GM12891 (cell line): ENCODE data around the gene CDKL2.

ENCODE experiments used
- POLR2AphosphoS5 ChIP-seq: IDR thresholded peaks from 2 replicates; pipeline ENCODE4 v1.6.1; 2011; ENCODE audit warnings: low read depth, low read length, control low read depth
- POU2F2 ChIP-seq: IDR thresholded peaks from 2 replicates; pipeline ENCODE4 v1.6.1; 2011; ENCODE audit warnings: low read depth, mild to moderate bottlenecking, control low read depth, low read length, moderate library complexity
- SPI1 ChIP-seq: IDR thresholded peaks from 2 replicates; pipeline ENCODE4 v1.6.1; 2011; ENCODE audit warnings: low read depth, low read length, control low read depth

- TF ChIP-seq POLR2AphosphoS5 (no peak), POU2F2 (no peak), SPI1 (no peak)
Measured at GRCh38 chr4:75598390-75598789, 31.9 kb downstream of the CDKL2 start.
